Fibroblast of pulmonary artery (primary cell): ENCODE measurements around the gene MYO10.
"Not testable (repeated sequence)": the region's sequence is repeated elsewhere in the genome, so short reads cannot be mapped to it uniquely, and the experiment has no call there.

ENCODE experiments used
- DNase-seq: peaks from one replicate; pipeline ENCODE4 v3.0.0-alpha.2; 2010; ENCODE audit warnings: low read depth
- H3K4me3 ChIP-seq: replicated peaks from 2 replicates; pipeline ENCODE4 v1.5.1; 2011; ENCODE audit warnings: low read depth, mild to moderate bottlenecking, control low read depth, low read length, moderate library complexity
- TF ChIP-seq, protein P1 (sequence below): IDR thresholded peaks from 2 replicates; pipeline ENCODE4 v1.5.1; 2011; ENCODE audit warnings: mild to moderate bottlenecking, control low read depth, low read length, inconsistent platforms; ENCODE audit errors: missing control alignments

The MYO10 gene

DNA sequence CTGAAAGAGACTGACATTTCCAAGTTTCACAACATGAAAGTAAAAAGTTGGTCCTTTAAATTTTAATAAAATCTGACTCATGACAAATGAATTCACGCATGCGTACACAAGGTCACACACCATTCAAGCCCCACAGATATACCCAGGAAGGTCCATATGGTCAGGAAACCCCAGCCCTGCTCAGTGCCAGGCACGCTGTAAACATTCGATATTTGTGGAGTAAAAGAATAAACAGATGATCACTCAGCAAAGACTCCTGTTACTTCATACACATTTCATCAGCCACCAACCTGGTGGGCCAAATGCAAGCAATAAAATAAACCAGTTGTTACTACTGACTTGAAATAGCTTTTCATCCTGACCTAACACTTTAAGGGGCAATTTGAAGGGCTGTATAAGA is 161.3 kb downstream of the MYO10 start:
- TF ChIP-seq, protein P1, sequence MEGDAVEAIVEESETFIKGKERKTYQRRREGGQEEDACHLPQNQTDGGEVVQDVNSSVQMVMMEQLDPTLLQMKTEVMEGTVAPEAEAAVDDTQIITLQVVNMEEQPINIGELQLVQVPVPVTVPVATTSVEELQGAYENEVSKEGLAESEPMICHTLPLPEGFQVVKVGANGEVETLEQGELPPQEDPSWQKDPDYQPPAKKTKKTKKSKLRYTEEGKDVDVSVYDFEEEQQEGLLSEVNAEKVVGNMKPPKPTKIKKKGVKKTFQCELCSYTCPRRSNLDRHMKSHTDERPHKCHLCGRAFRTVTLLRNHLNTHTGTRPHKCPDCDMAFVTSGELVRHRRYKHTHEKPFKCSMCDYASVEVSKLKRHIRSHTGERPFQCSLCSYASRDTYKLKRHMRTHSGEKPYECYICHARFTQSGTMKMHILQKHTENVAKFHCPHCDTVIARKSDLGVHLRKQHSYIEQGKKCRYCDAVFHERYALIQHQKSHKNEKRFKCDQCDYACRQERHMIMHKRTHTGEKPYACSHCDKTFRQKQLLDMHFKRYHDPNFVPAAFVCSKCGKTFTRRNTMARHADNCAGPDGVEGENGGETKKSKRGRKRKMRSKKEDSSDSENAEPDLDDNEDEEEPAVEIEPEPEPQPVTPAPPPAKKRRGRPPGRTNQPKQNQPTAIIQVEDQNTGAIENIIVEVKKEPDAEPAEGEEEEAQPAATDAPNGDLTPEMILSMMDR = no peak
- H3K4me3 ChIP-seq = no peak overlapping the region
- no peak for DNase-seq

DNA sequence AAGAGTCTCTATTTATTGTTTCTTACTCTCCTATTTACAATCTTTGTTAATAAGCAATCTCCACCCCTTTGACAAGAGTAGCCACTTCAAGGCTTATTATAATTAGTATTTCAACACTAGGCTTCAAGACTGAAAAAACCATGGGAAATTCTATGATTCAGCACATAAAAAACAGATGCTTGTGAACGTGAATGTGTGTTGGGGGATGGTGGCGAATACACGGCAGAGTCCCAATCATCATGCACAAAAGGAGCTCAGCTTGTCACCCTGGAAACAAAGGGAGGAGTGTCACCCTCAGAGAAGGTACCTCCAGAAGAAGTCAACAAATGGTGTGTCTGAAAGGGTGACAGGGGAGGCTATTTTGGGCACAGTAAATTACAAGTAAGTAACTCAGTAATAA is 162.1 kb downstream of the MYO10 start:
- TF ChIP-seq, protein P1 = no peak
- H3K4me3 ChIP-seq = no peak overlapping the region
- no peak for DNase-seq

DNA sequence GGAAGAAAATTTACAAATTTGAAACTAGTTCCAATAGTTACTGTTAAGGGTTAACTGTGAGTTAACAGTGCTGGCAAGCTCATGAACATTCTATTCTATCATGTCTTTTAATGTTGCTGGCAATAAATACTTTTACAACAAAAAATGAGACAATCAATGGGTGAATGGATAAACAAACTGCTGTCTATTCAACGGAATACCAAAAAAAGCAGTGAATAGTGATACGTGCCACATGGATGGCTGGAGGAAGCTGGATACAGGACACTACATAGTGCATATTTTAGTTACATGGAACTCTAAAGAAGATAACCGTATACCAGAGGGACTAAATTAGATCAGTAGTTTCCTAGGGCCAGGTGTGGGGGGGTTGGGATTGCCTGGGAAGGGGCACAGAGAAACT is 163.5 kb downstream of the MYO10 start:
- TF ChIP-seq, protein P1 = no peak
- DNase-seq = no peak
- no peak overlapping the region for H3K4me3 ChIP-seq

DNA sequence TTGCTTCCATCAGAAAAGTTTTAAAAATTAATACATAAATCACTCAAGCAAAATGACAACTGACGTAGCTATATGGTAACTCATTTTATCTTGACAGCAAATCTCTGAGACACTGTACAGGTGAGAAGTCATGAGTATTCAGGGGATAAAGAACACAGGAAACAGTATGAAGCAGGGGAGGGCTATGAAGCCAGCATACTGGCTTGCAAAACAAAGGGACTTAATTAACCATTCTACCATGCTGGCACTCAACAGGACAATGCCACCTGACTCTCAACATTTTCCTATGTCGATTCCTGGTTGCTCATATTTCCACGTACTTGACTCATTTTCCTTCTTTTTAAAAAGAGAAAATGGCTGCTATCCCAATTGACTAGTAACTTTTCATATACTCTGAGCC is 167.9 kb downstream of the MYO10 start:
- TF ChIP-seq, protein P1 = no peak
- H3K4me3 ChIP-seq = no peak overlapping the region
- no peak for DNase-seq

DNA sequence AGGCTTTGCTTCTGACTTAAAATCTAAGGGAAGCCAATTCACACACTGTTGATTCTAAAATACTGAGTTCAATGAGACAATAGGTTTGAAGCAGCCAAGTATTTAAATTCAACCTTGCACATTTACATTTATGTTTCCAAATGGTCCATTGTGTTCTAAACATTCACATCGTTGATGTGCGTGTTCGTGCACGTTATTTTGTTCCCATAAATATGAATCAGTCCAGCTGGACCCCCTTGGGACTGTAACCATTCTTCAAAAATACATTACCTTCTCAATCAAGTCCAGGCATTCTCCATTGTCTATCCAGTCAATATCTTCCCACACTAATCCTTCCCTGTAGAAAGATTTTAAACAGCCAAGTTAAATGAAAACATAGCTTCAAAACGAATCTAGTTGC is 172.9 kb downstream of the MYO10 start:
- TF ChIP-seq, protein P1 = no peak
- no peak for DNase-seq
- no peak overlapping the region for H3K4me3 ChIP-seq

DNA sequence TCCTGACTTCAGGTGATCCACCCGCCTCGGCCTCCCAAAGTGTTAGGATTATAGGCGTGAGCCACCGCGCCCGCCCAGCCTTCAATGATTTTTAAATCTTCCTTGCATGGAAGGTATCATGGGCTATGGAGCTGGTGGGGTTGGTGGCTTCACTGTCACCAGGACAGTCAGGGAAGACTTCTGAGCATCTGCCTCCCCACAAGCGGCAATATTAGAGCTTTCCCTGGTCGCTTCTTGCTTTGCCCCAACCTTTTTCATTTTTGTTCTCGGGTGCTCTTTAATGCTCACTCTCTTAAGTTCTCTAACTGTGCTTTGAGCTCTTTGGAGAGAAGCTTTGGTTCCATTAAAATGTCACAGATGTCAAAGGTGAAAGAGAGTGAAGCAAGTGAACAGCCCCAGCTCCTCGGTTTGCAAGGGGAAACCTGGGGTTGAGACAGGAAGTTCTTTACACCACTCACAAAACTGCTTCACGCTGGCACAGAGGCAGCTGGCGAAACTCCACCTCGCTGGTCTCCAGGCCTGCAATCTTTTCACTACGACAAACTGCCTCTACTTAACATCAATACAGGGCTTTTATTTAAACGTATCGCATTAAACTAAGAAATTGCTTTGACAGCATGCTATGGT is 176.8 kb downstream of the MYO10 start:
- H3K4me3 ChIP-seq = no peak overlapping the region
- DNase-seq = peak; percentile 30
- TF ChIP-seq, protein P1 = no peak

DNA sequence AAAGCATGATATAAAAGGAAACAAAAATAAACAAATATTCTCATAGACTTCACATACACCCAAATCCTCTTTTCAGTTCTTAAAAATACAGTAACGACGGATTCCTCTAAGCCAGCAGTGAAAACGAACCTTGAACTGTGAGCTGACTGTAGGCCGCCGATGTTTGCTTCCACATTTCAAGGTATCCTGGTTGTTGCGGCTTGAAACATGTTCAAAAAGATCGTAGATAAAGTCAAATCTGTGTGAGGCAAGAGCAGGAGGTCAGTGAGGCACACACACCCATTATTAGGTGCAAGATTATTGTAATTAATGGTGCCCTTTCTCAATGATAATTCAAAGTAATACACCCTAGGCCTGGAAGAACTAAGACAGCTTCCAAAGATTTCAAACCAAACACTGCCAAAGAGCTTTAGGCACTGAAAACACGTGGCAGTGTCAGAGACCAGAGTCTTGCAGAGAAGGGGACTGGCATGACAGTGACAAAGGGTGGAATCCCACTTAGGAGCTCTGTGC is 178.0 kb downstream of the MYO10 start:
- no peak for DNase-seq
- TF ChIP-seq, protein P1 = no peak
- H3K4me3 ChIP-seq = no peak overlapping the region

DNA sequence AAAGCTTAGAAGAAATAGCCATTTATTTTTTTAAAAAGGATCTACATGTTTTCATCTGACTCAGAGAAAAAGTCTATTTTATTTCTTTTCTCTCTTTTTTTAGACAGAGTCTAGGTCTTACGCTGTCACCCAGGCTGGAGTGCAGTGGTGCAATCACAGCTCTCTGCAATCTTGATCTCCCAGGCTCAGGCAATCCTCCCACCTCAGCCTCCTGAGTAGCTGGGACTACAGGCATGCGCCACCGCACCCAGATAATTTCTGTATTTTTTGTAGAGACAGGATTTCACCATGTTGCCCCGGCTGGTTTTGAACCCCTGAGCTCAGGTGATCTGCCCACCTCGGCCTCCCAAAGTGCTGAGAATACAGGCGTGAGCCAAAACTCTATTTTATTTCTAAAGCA is 178.5 kb downstream of the MYO10 start:
- DNase-seq, H3K4me3 ChIP-seq: not testable (repeated sequence)
